Measurements from ENCODE around the gene CFAP298. TPM values are rescaled to one million over a fixed set of nuclear protein-coding genes. Genes with fewer than 3 reads are reported as not detected.

The CFAP298 gene
- total and polyA plus RNA-seq, 2 of the 13 experiments (the other 11 are each of a cell fraction or from before 2014, with no cell fraction given), result 21.2 to 62.2 TPM

DNA sequence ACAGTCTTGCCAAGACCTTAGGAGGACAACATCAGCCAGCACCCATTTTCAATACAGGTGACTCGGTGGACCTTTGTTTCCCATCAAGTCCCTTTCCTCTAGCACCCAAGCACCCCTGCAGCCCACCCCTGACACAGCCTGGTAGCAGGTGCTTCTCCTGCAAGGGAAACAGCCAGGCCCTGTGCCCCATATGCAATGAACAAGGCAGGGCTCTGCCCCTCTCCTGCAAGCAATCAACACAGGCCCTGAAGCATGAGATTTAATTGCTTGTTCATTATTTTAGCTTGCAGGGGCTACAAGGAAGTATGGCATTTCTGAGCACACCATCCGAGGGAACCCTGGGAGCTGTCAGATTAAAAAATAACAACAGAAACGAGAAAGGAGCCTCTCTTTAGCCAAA, 62.3 kb downstream of the CFAP298 start (continued):
- TF ChIP-seq, protein P1, sequence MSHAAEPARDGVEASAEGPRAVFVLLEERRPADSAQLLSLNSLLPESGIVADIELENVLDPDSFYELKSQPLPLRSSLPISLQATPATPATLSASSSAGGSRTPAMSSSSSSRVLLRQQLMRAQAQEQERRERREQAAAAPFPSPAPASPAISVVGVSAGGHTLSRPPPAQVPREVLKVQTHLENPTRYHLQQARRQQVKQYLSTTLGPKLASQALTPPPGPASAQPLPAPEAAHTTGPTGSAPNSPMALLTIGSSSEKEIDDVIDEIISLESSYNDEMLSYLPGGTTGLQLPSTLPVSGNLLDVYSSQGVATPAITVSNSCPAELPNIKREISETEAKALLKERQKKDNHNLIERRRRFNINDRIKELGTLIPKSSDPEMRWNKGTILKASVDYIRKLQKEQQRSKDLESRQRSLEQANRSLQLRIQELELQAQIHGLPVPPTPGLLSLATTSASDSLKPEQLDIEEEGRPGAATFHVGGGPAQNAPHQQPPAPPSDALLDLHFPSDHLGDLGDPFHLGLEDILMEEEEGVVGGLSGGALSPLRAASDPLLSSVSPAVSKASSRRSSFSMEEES (CRISPR knock-in tag; IDR thresholded peaks at IDR 0.05), result no peak
- TF ChIP-seq TBX2 (CRISPR knock-in tag; IDR thresholded peaks at IDR 0.05; ENCODE audit: borderline replicate concordance), result no peak
- no peak for TF ChIP-seq ZBTB4 (CRISPR knock-in tag; IDR thresholded peaks at IDR 0.05; ENCODE audit: borderline replicate concordance)
- no peak for TF ChIP-seq ZNF839 (CRISPR knock-in tag; IDR thresholded peaks at IDR 0.05; ENCODE audit: borderline replicate concordance)
- no peak for TF ChIP-seq ZSCAN20 (CRISPR knock-in tag; IDR thresholded peaks at IDR 0.05; ENCODE audit: borderline replicate concordance)
- no peak for TF ChIP-seq NONO (IDR thresholded peaks at IDR 0.05)
- no peak for TF ChIP-seq NONO (CRISPR knock-in tag; conservative IDR thresholded peaks at IDR 0.05)
- no peak for TF ChIP-seq ATF6 (CRISPR knock-in tag; conservative IDR thresholded peaks at IDR 0.05)
- TF ChIP-seq ZNF557 (CRISPR knock-in tag; IDR thresholded peaks at IDR 0.05), result no peak
- no peak for TF ChIP-seq PRMT3 (CRISPR knock-in tag; IDR thresholded peaks at IDR 0.05; ENCODE audit: borderline replicate concordance, low read depth)

Measured in HepG2 (cell line).